MM.1S (cell line): ENCODE data around the gene MAGI2.

Experiments used
- DNase-seq: peaks from one replicate; pipeline ENCODE4 v3.0.0-alpha.2; 2015
- H2AFZ ChIP-seq: fragments of 300-600 bp; sonication (generic); 2 replicates; pipeline ENCODE4 v1.6.0; 2016; ENCODE audit warnings: antibody characterized with exemption, low read length
- H3F3A ChIP-seq: fragments of 300-600 bp; sonication (generic); 2 replicates; pipeline ENCODE4 v1.6.1; 2016; ENCODE audit warnings: mild to moderate bottlenecking, antibody characterized with exemption, low read length, moderate library complexity, mixed read lengths; ENCODE audit not compliant: insufficient read depth
- H3K27ac ChIP-seq: fragments of 300-600 bp; sonication (generic); 2 replicates; pipeline ENCODE4 v1.5.1; 2016; ENCODE audit warnings: mild to moderate bottlenecking, low read length
- H3K27me3 ChIP-seq: fragments of 300-600 bp; sonication (generic); replicated peaks from 2 replicates; pipeline ENCODE4 v1.6.0; 2016; ENCODE audit warnings: low read length; ENCODE audit not compliant: insufficient read depth
- H3K36me3 ChIP-seq: fragments of 300-600 bp; sonication (generic); replicated peaks from 2 replicates; pipeline ENCODE4 v1.6.1; 2016; ENCODE audit warnings: mild to moderate bottlenecking, low read length, mixed read lengths; ENCODE audit not compliant: insufficient read depth
- H3K4me1 ChIP-seq: fragments of 300-600 bp; sonication (generic); 2 replicates; pipeline ENCODE4 v1.6.1; 2016; ENCODE audit warnings: low read length, mixed read lengths
- H3K4me2 ChIP-seq: fragments of 300-600 bp; sonication (generic); 2 replicates; pipeline ENCODE4 v1.6.0; 2016; ENCODE audit warnings: low read depth, low read length
- H3K4me3 ChIP-seq: fragments of 300-600 bp; sonication (generic); 2 replicates; pipeline ENCODE4 v1.5.1; 2016; ENCODE audit warnings: low read length, mixed read lengths
- H3K79me2 ChIP-seq: fragments of 300-600 bp; sonication (generic); 2 replicates; pipeline ENCODE4 v1.6.1; 2016; ENCODE audit warnings: mixed run types, low read length, mixed read lengths
- H3K9ac ChIP-seq: fragments of 300-600 bp; sonication (generic); 2 replicates; pipeline ENCODE4 v1.6.1; 2016; ENCODE audit warnings: low read length, mixed read lengths
- H3K9me2 ChIP-seq: fragments of 300-600 bp; sonication (generic); replicated peaks from 2 replicates; pipeline ENCODE4 v1.6.1; 2016; ENCODE audit warnings: mild to moderate bottlenecking, low read length, mixed read lengths; ENCODE audit not compliant: insufficient read depth
- H3K9me3 ChIP-seq: fragments of 300-600 bp; sonication (generic); replicated peaks from 2 replicates; pipeline ENCODE4 v1.6.1; 2016; ENCODE audit warnings: mild to moderate bottlenecking, low read length, mixed read lengths; ENCODE audit not compliant: insufficient read depth
- H4K20me1 ChIP-seq: fragments of 300-600 bp; sonication (generic); 2 replicates; pipeline ENCODE4 v1.6.1; 2016; ENCODE audit warnings: mild to moderate bottlenecking, low read length, moderate library complexity, mixed read lengths; ENCODE audit not compliant: insufficient read depth
- CTCF ChIP-seq: fragments of 300-600 bp; sonication (generic); IDR thresholded peaks from 2 replicates; pipeline ENCODE4 v1.5.1; 2016; ENCODE audit warnings: antibody characterized with exemption, low read length, mixed read lengths
- EZH2 ChIP-seq: fragments of 300-600 bp; sonication (generic); optimal IDR thresholded peaks from 2 replicates; pipeline ENCODE3; 2017; ENCODE audit warnings: low read depth, mild to moderate bottlenecking, antibody characterized with exemption, low read length, mixed read lengths
- EZH2phosphoT487 ChIP-seq: fragments of 300-600 bp; sonication (generic); IDR thresholded peaks from 2 replicates; pipeline ENCODE4 v1.6.1; 2018; ENCODE audit warnings: antibody characterized with exemption, low read length

The MAGI2 gene

GRCh38 chr7:78172267-78172757, 1281.2 kb downstream of the MAGI2 start:
- no peaks in the 10 kb centered on the region for H4K20me1 ChIP-seq

DNA sequence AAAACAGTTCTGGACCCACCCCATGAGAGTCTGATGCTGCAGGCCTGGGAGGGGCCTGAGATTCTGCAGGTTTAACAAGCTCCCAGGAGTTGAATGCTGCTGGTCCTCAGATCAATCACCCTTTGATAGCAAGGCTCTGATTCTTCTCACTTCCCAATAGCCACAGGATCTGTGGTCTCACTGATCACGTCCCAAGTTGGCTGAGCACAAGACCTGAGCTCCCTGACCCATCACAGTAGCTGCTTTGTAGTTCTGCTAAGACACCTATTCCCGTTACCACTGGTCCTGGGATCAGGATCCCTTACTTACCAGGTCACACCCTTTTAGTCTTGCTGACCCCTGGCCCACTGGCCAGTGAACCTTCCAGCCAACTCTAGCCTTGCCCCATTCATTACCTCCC, 1282.1 kb downstream of the MAGI2 start:
- DNase-seq, result no peak
- Histone ChIP-seq H3K9me2 (no peaks in the 10 kb centered on the region), H3K4me1 (no peaks in the 10 kb centered on the region), H3K79me2 (no peaks in the 10 kb centered on the region), H3K27me3 (no peaks in the 10 kb centered on the region), H3K9me3 (no peaks in the 10 kb centered on the region), H3K4me2 (no peak overlapping the region), H4K20me1 (no peaks in the 10 kb centered on the region), H3K4me3 (no peak overlapping the region), H3F3A (no peaks in the 10 kb centered on the region), H3K36me3 (no peaks in the 10 kb centered on the region; the same call in 1 of the 2 replicates), H3K27ac (no peak overlapping the region), H2AFZ (no peak overlapping the region), H3K9ac (no peak overlapping the region)
- TF ChIP-seq EZH2 (no peak), CTCF (no peak), EZH2phosphoT487 (no peak)

More at GRCh38 chr7:78172267-78172757, 1281.2 kb downstream of the MAGI2 start:
- Histone ChIP-seq H3K9ac (no peak overlapping the region), H3K4me2 (no peak overlapping the region), H3K27me3 (no peaks in the 10 kb centered on the region), H2AFZ (no peak overlapping the region), H3F3A (no peaks in the 10 kb centered on the region), H3K4me3 (no peak overlapping the region), H3K36me3 (no peaks in the 10 kb centered on the region; the same call in 1 of the 2 replicates), H3K27ac (no peak overlapping the region), H3K79me2 (no peaks in the 10 kb centered on the region), H3K9me2 (no peaks in the 10 kb centered on the region), H3K9me3 (no peaks in the 10 kb centered on the region), H3K4me1 (no peaks in the 10 kb centered on the region)
- TF ChIP-seq EZH2phosphoT487 (no peak), CTCF (no peak), EZH2 (no peak)
- no peak for DNase-seq

GRCh38 chr7:78170815-78171214, 1282.7 kb downstream of the MAGI2 start:
- H2AFZ ChIP-seq, result no peak overlapping the region
- no peak for TF ChIP-seq EZH2phosphoT487
- TF ChIP-seq CTCF, result no peak
- TF ChIP-seq EZH2, result no peak
- H3K9me3 ChIP-seq, result no peaks in the 10 kb centered on the region
- DNase-seq, result no peak
- no peaks in the 10 kb centered on the region for H3F3A ChIP-seq
- H3K9ac ChIP-seq, result no peak overlapping the region
- no peak overlapping the region for H3K4me2 ChIP-seq
- no peaks in the 10 kb centered on the region for H3K79me2 ChIP-seq
- H3K36me3 ChIP-seq, result no peaks in the 10 kb centered on the region; the same call in 1 of the 2 replicates
- H3K27me3 ChIP-seq, result no peaks in the 10 kb centered on the region
- H3K27ac ChIP-seq, result no peak overlapping the region
- no peaks in the 10 kb centered on the region for H3K9me2 ChIP-seq
- H3K4me3 ChIP-seq, result no peak overlapping the region
- H4K20me1 ChIP-seq, result no peaks in the 10 kb centered on the region
- no peaks in the 10 kb centered on the region for H3K4me1 ChIP-seq
